Brain microvascular endothelial cell (primary cell): ENCODE measurements around the gene LRRC15.

ENCODE experiments used
- DNase-seq: peaks from one replicate; pipeline ENCODE4 v3.0.0-alpha.2; 2020
- H3K27ac ChIP-seq: fragments of 250-450 bp; sonication (Bioruptor Pico); 2 replicates; pipeline ENCODE4 v1.5.1; 2020; ENCODE audit warnings: mild to moderate bottlenecking, moderate library complexity
- H3K27me3 ChIP-seq: fragments of 250-450 bp; sonication (Bioruptor Pico); replicated peaks from 2 replicates; pipeline ENCODE4 v1.5.1; 2020; ENCODE audit warnings: mild to moderate bottlenecking
- H3K36me3 ChIP-seq: fragments of 250-450 bp; sonication (Bioruptor Pico); replicated peaks from 2 replicates; pipeline ENCODE4 v1.5.1; 2020; ENCODE audit warnings: mild to moderate bottlenecking
- H3K4me3 ChIP-seq: 2 replicates; pipeline ENCODE4 v1.5.1; 2011; ENCODE audit warnings: low read depth, mild to moderate bottlenecking, control low read depth, low read length, moderate library complexity
- in situ Hi-C: cut with HindIII; loops from 2 replicates; pipeline ENCODE4 v1.10.0; 2017; ENCODE audit warnings: low sequenced_read_pairs, low pct_ligation_motif_present
- TF ChIP-seq, protein P1 (sequence below): IDR thresholded peaks from 2 replicates; pipeline ENCODE4 v1.5.1; 2011; ENCODE audit warnings: low read depth, mild to moderate bottlenecking, moderate library complexity, low read length, control low read depth, inconsistent platforms; ENCODE audit errors: missing control alignments

The LRRC15 gene

GRCh38 chr3:194360568-194360967 lies 9.0 kb downstream of the LRRC15 start:
- Histone ChIP-seq H3K27me3 (peaks cover 7% of the 10 kb centered on the region), H3K27ac (no peak overlapping the region), H3K4me3 (no peak overlapping the region), H3K36me3 (no peaks in the 10 kb centered on the region)
- DNase-seq = no peak
- TF ChIP-seq, protein P1, sequence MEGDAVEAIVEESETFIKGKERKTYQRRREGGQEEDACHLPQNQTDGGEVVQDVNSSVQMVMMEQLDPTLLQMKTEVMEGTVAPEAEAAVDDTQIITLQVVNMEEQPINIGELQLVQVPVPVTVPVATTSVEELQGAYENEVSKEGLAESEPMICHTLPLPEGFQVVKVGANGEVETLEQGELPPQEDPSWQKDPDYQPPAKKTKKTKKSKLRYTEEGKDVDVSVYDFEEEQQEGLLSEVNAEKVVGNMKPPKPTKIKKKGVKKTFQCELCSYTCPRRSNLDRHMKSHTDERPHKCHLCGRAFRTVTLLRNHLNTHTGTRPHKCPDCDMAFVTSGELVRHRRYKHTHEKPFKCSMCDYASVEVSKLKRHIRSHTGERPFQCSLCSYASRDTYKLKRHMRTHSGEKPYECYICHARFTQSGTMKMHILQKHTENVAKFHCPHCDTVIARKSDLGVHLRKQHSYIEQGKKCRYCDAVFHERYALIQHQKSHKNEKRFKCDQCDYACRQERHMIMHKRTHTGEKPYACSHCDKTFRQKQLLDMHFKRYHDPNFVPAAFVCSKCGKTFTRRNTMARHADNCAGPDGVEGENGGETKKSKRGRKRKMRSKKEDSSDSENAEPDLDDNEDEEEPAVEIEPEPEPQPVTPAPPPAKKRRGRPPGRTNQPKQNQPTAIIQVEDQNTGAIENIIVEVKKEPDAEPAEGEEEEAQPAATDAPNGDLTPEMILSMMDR = no peak
- in situ Hi-C loops = no loop called here

- in situ Hi-C loops = no loop called here
- H3K4me3 ChIP-seq = no peak overlapping the region
- no peak for DNase-seq
- no peaks in the 10 kb centered on the region for H3K36me3 ChIP-seq
- H3K27ac ChIP-seq = no peak overlapping the region
- TF ChIP-seq, protein P1 = no peak
- peaks cover 7% of the 10 kb centered on the region for H3K27me3 ChIP-seq
Observed at GRCh38 chr3:194357681-194358080, 11.9 kb downstream of the LRRC15 start.

- Histone ChIP-seq H3K4me3 (no peak overlapping the region), H3K36me3 (no peaks in the 10 kb centered on the region), H3K27me3 (peaks cover 7% of the 10 kb centered on the region), H3K27ac (no peak overlapping the region)
- TF ChIP-seq, protein P1 = no peak
- in situ Hi-C loops = no loop called here
- no peak for DNase-seq
Observed at GRCh38 chr3:194355379-194355778, 14.2 kb downstream of the LRRC15 start.

GRCh38 chr3:194354315-194354714 lies 15.2 kb downstream of the LRRC15 start:
- Histone ChIP-seq H3K4me3 (no peak overlapping the region), H3K27me3 (peaks cover 7% of the 10 kb centered on the region), H3K27ac (no peak overlapping the region), H3K36me3 (no peaks in the 10 kb centered on the region)
- no peak for DNase-seq
- in situ Hi-C loops = no loop called here
- TF ChIP-seq, protein P1 = no peak

GRCh38 chr3:194352667-194353246 lies 16.8 kb downstream of the LRRC15 start:
- no peak for DNase-seq
- Histone ChIP-seq H3K27me3 (peaks cover 4% of the 10 kb centered on the region), H3K36me3 (no peaks in the 10 kb centered on the region), H3K4me3 (no peak overlapping the region), H3K27ac (no peak overlapping the region)
- in situ Hi-C loops = no loop called here
- TF ChIP-seq, protein P1 = no peak

- Histone ChIP-seq H3K4me3 (no peak overlapping the region), H3K27ac (no peak overlapping the region), H3K36me3 (no peaks in the 10 kb centered on the region), H3K27me3 (no peaks in the 10 kb centered on the region)
- DNase-seq = no peak
- TF ChIP-seq, protein P1 = no peak
- in situ Hi-C loops = no loop called here
Observed at GRCh38 chr3:194351952-194352536, 17.5 kb downstream of the LRRC15 start.
